ENCODE results near the gene OSBPL2. TPM values are rescaled to one million over a fixed set of nuclear protein-coding genes. Genes with fewer than 3 reads are reported as not detected.

OSBPL2 gene
- total RNA-seq, 1 experiment from 2014 or later: 26.3 TPM

DNA sequence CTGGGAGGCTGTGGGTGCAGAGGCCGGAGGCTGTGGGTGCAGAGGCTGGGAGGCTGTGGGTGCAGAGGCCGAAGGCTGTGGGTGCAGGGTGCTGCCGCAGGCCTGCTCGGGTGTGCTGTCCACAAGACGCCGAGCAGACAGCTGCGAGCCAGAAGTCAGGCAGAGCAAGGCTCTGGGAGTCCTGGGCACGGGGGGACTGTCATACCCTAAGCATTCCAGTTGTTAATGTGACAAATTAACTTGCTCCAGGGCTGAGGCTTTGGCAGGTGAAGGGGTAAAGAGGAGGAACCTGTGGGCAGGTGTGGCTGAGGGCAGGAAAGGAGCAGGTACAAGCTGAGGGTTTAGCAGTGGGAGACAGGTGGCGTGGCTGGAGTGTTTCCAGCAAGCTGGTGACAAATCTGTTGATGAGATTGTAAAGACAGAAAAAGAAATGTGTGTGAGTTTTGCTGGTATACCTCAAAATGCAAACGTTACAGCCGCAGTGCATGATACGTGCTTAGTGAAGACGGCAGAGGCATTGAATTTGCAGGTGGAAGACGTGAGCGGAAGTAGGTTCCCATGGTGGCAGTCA lies 50.3 kb downstream of the OSBPL2 start:
- CTCF ChIA-PET: no interaction called here
- BruUV-seq (replicated peaks): no TSS peak

DNA sequence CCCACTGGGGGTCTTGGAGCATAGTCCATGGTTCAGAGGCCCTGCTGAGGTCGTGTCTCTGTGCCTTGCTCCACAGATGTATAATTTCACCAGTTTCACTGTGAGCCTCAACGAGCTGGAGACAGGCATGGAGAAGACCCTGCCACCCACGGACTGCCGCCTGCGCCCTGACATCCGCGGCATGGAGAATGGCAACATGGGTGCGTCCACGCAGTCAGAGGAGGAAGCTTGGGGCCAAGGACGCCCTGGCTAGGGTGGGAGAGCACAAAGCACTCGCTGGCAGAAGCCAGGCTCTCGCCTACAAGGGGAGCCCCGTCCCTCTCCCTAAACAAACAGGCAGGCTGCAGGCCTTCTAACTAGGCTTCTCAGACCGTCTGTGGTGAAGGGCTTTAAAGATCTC lies 50.8 kb downstream of the OSBPL2 start:
- ChIA-PET POLR2A (ENCODE audit: low non-redundant PET) (no interaction called here), CTCF (no interaction called here)
- no TSS peak for BruUV-seq (replicated peaks)
- TF ChIP-seq, protein P1, sequence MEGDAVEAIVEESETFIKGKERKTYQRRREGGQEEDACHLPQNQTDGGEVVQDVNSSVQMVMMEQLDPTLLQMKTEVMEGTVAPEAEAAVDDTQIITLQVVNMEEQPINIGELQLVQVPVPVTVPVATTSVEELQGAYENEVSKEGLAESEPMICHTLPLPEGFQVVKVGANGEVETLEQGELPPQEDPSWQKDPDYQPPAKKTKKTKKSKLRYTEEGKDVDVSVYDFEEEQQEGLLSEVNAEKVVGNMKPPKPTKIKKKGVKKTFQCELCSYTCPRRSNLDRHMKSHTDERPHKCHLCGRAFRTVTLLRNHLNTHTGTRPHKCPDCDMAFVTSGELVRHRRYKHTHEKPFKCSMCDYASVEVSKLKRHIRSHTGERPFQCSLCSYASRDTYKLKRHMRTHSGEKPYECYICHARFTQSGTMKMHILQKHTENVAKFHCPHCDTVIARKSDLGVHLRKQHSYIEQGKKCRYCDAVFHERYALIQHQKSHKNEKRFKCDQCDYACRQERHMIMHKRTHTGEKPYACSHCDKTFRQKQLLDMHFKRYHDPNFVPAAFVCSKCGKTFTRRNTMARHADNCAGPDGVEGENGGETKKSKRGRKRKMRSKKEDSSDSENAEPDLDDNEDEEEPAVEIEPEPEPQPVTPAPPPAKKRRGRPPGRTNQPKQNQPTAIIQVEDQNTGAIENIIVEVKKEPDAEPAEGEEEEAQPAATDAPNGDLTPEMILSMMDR (conservative IDR thresholded peaks at IDR 0.05; ENCODE audit: low read depth, low read length): no peak
- TF ChIP-seq EZH2 (IDR thresholded peaks at IDR 0.05; ENCODE audit: borderline replicate concordance, low read depth, low read length, poor library complexity, severe bottlenecking): no peak
- Histone ChIP-seq H3K27ac (ENCODE audit: low read depth, low read length, poor library complexity, severe bottlenecking) (no peak overlapping the region), H3K9me3 (ENCODE audit: low read depth, low read length, poor library complexity, severe bottlenecking) (no peaks in the 10 kb centered on the region), H3K36me3 (ENCODE audit: insufficient read depth, low read length, poor library complexity, severe bottlenecking) (peaks cover 3% of the 10 kb centered on the region), H3K4me1 (ENCODE audit: insufficient read depth, low read length, poor library complexity, severe bottlenecking) (no peaks in the 10 kb centered on the region), H3K4me3 (ENCODE audit: low read depth, low read length, poor library complexity, severe bottlenecking) (no peak overlapping the region), H3K27me3 (replicated peaks; ENCODE audit: insufficient read depth, low read depth, low read length, poor library complexity) (no peaks in the 10 kb centered on the region)
- DNase-seq (ENCODE audit: low spot score): no peak
- intact Hi-C loops (cut with micrococcal nuclease; ENCODE audit: unreplicated experiment): no loop called here

More for the DNA sequence above, 50.3 kb downstream of the OSBPL2 start:
- Histone ChIP-seq H3K36me3 (ENCODE audit: insufficient read depth, low read length, poor library complexity, severe bottlenecking) (peaks cover 3% of the 10 kb centered on the region), H3K4me1 (ENCODE audit: insufficient read depth, low read length, poor library complexity, severe bottlenecking) (no peaks in the 10 kb centered on the region), H3K27me3 (replicated peaks; ENCODE audit: insufficient read depth, low read depth, low read length, poor library complexity) (no peaks in the 10 kb centered on the region), H3K4me3 (ENCODE audit: low read depth, low read length, poor library complexity, severe bottlenecking) (no peak overlapping the region), H3K27ac (ENCODE audit: low read depth, low read length, poor library complexity, severe bottlenecking) (no peak overlapping the region), H3K9me3 (ENCODE audit: low read depth, low read length, poor library complexity, severe bottlenecking) (no peaks in the 10 kb centered on the region)
- TF ChIP-seq EZH2 (IDR thresholded peaks at IDR 0.05; ENCODE audit: borderline replicate concordance, low read depth, low read length, poor library complexity, severe bottlenecking): no peak
- TF ChIP-seq, protein P1 (conservative IDR thresholded peaks at IDR 0.05; ENCODE audit: low read depth, low read length): no peak
- DNase-seq (ENCODE audit: low spot score): no peak
- POLR2A ChIA-PET (ENCODE audit: low non-redundant PET): no interaction called here
- intact Hi-C loops (cut with micrococcal nuclease; ENCODE audit: unreplicated experiment): no loop called here

DNA sequence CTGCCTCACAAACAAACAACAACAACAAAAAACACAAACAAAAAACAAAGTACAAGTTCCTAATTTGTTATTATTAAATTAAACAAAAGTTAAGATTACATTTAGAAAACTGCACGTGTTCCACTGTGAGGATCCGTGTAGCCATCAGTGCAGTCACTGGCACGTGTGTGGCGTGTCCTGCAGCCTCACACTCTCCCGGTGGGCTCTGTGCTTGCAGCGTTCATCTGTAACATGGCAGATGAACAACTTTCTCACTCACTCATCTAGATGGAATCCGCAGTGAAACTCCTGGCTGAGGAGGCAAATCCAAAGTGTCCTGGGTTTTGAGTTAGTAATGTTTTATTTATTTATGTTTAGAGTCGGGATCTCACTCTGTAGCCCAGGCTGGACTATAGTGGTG lies 51.6 kb downstream of the OSBPL2 start:
- no peaks in the 10 kb centered on the region for H3K27me3 ChIP-seq (replicated peaks; ENCODE audit: insufficient read depth, low read depth, low read length, poor library complexity)
- no peaks in the 10 kb centered on the region for H3K4me1 ChIP-seq (ENCODE audit: insufficient read depth, low read length, poor library complexity, severe bottlenecking)
- CTCF ChIA-PET: no interaction called here
- POLR2A ChIA-PET (ENCODE audit: low non-redundant PET): no interaction called here
- H3K9me3 ChIP-seq (ENCODE audit: low read depth, low read length, poor library complexity, severe bottlenecking): no peaks in the 10 kb centered on the region
- intact Hi-C loops (cut with micrococcal nuclease; ENCODE audit: unreplicated experiment): no loop called here
- no peak overlapping the region for H3K4me3 ChIP-seq (ENCODE audit: low read depth, low read length, poor library complexity, severe bottlenecking)
- BruUV-seq (replicated peaks): no TSS peak
- H3K36me3 ChIP-seq (ENCODE audit: insufficient read depth, low read length, poor library complexity, severe bottlenecking): peaks cover 3% of the 10 kb centered on the region
- TF ChIP-seq EZH2 (IDR thresholded peaks at IDR 0.05; ENCODE audit: borderline replicate concordance, low read depth, low read length, poor library complexity, severe bottlenecking): no peak
- TF ChIP-seq, protein P1 (conservative IDR thresholded peaks at IDR 0.05; ENCODE audit: low read depth, low read length): no peak
- no peak for DNase-seq (ENCODE audit: low spot score)
- H3K27ac ChIP-seq (ENCODE audit: low read depth, low read length, poor library complexity, severe bottlenecking): no peak overlapping the region
